ENCODE measurements around the gene RHEBL1.

Gene RHEBL1

DNA sequence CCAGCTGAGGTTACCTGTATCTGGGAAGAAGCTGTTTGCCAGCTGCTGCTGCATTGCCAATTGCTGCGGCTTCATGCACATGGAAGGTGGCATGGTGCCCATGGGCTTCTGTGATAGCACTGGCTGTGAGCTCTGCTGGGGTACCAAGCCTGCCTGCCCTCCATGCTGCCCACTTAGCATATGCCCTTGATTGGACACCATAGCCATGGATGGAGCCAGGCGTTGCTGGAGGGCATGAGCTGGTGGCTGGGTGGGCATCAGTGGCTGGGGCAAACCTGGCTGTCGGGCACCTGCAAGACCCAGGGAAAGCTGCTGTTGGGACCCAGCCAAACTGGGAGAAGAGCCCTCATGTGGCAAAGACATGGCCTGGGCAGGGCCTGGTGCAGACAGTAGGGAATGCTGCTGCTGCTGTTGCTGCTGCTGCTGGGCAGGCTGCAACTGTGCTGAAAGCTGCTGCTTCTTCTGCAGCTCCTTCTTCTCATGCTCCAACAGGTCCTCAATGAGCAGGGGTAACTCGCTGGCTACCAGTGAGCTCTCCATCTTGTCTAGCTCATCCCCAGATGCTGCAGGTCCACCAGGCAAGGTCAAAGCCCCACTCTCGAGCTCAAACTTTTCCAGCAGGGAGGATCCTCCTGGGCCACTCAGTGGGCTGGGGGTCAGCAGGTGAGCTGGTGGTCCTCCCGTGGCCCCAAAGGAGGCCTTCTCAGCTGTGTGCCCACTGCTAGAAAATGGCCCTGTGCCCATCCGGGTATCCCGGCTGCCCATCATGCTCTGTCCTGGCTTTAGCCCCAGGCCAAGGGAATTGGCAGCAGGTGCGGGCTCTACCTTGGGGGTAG is 32.5 kb downstream of the RHEBL1 start:
- DNase-seq (ENCODE audit: extremely low spot score): no peak
- POLR2A ChIA-PET: interaction anchor here (0.7 to 1.5 kb wide), 2 partner anchors 22 to 94 kb away, joined by 3 to 6 read pairs; partner anchors contain the start of gene TUBA1B
- TF ChIP-seq CTCF (IDR thresholded peaks at IDR 0.05; ENCODE audit: control extremely low read depth, extremely low read depth, low read depth, missing control alignments): no peak
- CTCF ChIA-PET: interaction anchor here (0.9 to 18.9 kb wide), 12 partner anchors 3 to 183 kb away, joined by 3 to 203 read pairs (median 8); no protein-coding TSS in a partner anchor

- DNase-seq (ENCODE audit: extremely low spot score): no peak
- TF ChIP-seq CTCF (IDR thresholded peaks at IDR 0.05; ENCODE audit: control extremely low read depth, extremely low read depth, low read depth, missing control alignments): no peak
- ChIA-PET CTCF (interaction anchor here (1.2 to 18.9 kb wide), 5 partner anchors 5 to 52 kb away, joined by 4 to 203 read pairs (median 25); no protein-coding TSS in a partner anchor), POLR2A (no interaction called here)
Observed at GRCh38 chr12:49036029-49036428, 33.8 kb downstream of the RHEBL1 start.

GRCh38 chr12:49034286-49034622 is 35.5 kb downstream of the RHEBL1 start:
- ChIA-PET POLR2A (no interaction called here), CTCF (interaction anchor here (1.0 to 18.9 kb wide), 5 partner anchors 7 to 46 kb away, joined by 3 to 203 read pairs (median 10); no protein-coding TSS in a partner anchor)
- no peak for TF ChIP-seq CTCF (IDR thresholded peaks at IDR 0.05; ENCODE audit: control extremely low read depth, extremely low read depth, low read depth, missing control alignments)
- DNase-seq (ENCODE audit: extremely low spot score): no peak

DNA sequence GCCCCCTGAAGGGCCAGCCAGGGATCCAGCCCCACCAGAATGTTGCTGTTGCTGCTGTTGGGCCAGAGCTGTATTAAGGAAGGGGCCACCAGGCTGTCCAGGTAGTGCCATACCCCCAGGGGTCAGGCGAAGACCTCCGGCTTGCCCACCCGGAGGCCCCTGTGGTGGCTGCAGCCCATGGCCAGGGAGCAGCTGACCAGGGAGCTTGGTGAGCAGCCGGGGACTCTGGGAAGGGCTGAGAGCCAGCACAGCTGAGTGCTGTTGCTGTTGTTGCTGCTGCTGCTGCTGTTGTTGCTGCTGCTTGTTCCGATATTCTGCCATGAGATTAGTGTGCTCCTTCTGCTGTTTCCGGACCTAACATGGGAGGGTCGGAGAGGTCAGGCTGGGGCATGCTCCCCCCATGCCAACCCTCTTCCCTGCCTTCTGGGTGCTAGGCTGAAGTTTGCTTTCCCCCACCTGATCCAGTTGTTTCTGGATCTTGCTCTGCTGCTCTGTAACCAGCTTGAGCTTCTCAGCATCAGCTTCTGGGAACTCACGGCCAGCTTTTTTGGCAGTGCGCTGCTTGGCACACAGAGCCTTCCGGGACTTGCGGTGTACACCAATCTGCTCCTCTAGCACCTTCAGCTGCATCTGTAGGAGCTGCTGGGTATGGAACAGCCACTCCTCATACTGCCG is 36.0 kb downstream of the RHEBL1 start:
- CTCF ChIA-PET: interaction anchor here (1.0 to 18.9 kb wide), 7 partner anchors 7 to 60 kb away, joined by 3 to 203 read pairs (median 6); no protein-coding TSS in a partner anchor
- POLR2A ChIA-PET: interaction anchor here (0.8 to 0.9 kb wide), 2 partner anchors 24 to 36 kb away, joined by 3 to 4 read pairs; no protein-coding TSS in a partner anchor
- no peak for DNase-seq (ENCODE audit: extremely low spot score)
- no peak for TF ChIP-seq CTCF (IDR thresholded peaks at IDR 0.05; ENCODE audit: control extremely low read depth, extremely low read depth, low read depth, missing control alignments)

- no peak for DNase-seq (ENCODE audit: extremely low spot score)
- TF ChIP-seq CTCF (IDR thresholded peaks at IDR 0.05; ENCODE audit: control extremely low read depth, extremely low read depth, low read depth, missing control alignments): no peak
- CTCF ChIA-PET: interaction anchor here (1.0 to 18.9 kb wide), 7 partner anchors 8 to 61 kb away, joined by 3 to 203 read pairs (median 6); no protein-coding TSS in a partner anchor
- POLR2A ChIA-PET: interaction anchor here (0.8 to 0.9 kb wide), 2 partner anchors 25 to 35 kb away, joined by 3 to 4 read pairs; no protein-coding TSS in a partner anchor
Observed at GRCh38 chr12:49032679-49033447, 36.9 kb downstream of the RHEBL1 start.

DNA sequence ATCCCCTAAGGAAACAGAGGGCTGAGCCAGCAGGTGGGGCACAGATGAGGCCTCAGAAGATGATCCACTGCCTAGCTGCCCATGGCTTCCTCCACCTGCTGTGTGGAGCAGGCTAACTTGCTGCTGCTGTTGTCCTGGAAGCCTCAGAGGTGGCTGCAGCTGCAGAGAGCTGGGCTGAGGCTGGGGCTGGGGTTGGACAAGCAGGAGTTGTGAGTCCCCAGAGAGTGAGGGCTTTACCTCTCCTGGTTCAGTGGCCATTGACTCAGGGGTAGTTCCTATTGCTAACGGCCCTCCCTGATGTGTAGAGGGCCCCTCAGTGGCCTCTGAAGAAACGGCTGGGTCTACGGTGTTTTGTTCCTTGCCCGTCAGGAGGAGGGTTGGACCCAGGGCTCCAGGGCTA is 37.5 kb downstream of the RHEBL1 start:
- CTCF ChIA-PET: interaction anchor here (0.8 to 18.9 kb wide), 5 partner anchors 8 to 44 kb away, joined by 3 to 203 read pairs (median 13); no protein-coding TSS in a partner anchor
- no peak for DNase-seq (ENCODE audit: extremely low spot score)
- POLR2A ChIA-PET: no interaction called here
- no peak for TF ChIP-seq CTCF (IDR thresholded peaks at IDR 0.05; ENCODE audit: control extremely low read depth, extremely low read depth, low read depth, missing control alignments)

All from GM10248 (cell line).